Hematopoietic multipotent progenitor cell treated with erythropoietin and hydrocortisone succinate and interleukin-3 and kit ligand, for 4 days (in vitro differentiated cells): ENCODE results near the gene MRPL18.

Experiments used
- DNase-seq: peaks from one replicate; pipeline ENCODE4 v3.0.0-alpha.2; 2015

Gene MRPL18

DNA sequence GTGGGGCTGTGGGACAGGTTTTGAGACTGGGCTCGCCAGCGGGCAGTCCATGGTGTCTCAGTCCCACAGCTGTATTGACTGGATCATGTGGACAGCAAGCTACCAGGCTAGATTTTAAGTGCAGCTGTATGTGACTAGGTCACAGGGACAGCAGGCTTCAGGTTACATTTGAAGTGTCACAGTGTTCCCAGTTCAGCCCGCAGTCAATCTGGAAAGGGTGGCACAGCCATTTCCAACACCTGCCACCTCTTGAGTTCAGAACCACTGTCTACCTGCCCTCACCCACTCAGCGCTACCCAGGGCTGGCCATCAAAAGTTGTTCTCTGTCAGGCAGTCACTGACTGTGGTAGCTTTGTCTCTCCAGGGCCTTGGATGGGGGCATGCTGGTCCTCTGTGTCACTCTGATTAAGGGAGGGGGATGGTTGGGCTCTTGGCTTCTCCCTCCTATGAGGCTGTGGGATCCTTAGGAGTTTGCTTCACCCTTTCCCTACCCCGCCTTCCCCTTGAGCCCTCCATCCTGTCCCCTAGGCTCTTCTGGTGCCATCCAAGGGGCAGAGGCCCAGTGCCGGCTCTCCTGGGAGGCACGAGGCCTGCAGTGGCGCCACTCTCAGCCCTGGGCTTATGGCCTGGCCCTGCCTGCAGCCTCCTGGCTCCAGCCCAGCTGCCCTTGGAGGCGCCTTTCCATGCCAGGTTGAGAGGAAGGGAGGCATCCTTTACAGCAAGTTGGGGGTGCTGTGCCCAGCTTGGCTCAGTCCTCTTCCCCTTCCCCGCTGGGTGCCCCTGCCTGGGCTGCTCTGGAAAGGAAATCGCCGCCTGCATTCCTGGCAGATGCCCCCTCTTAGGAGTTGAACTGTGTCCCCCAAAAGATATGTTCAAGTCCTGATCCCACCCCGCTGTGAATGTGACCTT lies 54.7 kb downstream of the MRPL18 start:
- DNase-seq: no peak
